Measurements from ENCODE around the gene ZNF334. TPM values are rescaled to one million over a fixed set of nuclear protein-coding genes. Genes with fewer than 3 reads are reported as not detected.
A peak's percentile ranks its signal among the peaks of the same experiment; 100 is the strongest.

Gene ZNF334
- total RNA-seq, 1 experiment from 2014 or later, result 18.7 TPM

DNA sequence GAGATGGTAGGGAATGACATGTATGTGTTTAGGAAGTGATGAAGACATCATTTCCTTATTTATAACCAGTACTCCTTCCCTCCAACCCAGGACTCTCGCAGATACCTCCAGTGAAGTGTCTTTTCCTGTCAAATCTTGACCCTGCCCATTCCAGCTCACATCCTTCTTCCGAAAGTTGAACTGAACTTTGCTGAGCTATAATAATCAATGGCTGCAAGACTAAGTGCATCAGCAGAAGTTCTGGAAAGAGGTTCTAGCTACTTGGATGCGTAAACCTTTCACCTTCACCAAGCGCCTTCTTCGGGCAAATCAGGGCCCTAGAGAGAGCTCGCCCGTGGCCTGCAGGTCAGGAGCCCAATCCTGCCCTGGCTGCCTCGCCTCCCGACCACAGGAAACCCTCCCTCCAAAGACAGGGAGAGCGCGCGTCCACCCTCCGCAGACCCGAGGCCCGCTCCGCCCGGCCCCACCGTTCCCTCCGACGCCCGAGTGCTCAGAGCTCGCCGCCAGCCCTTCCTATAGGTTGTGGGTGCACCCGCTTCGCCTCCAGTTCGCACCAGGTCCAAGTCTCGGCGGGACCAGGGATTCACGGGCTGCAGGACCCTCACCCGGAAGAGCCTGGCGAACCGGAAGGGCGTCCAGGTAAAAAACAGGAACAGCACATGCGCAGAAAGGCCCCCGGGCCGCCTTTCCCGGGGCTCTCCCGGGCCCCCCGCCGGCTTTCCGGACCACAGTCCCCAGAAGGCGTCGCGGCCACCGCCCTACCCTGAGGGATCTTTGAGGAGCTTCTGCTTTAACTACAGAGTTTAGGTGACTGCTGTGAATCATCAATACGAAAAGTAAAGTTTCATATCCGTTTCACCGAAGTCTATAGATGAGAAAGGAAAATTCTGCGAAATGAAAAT is at the start of gene ZNF334 (continued):
- TF ChIP-seq, protein P1, sequence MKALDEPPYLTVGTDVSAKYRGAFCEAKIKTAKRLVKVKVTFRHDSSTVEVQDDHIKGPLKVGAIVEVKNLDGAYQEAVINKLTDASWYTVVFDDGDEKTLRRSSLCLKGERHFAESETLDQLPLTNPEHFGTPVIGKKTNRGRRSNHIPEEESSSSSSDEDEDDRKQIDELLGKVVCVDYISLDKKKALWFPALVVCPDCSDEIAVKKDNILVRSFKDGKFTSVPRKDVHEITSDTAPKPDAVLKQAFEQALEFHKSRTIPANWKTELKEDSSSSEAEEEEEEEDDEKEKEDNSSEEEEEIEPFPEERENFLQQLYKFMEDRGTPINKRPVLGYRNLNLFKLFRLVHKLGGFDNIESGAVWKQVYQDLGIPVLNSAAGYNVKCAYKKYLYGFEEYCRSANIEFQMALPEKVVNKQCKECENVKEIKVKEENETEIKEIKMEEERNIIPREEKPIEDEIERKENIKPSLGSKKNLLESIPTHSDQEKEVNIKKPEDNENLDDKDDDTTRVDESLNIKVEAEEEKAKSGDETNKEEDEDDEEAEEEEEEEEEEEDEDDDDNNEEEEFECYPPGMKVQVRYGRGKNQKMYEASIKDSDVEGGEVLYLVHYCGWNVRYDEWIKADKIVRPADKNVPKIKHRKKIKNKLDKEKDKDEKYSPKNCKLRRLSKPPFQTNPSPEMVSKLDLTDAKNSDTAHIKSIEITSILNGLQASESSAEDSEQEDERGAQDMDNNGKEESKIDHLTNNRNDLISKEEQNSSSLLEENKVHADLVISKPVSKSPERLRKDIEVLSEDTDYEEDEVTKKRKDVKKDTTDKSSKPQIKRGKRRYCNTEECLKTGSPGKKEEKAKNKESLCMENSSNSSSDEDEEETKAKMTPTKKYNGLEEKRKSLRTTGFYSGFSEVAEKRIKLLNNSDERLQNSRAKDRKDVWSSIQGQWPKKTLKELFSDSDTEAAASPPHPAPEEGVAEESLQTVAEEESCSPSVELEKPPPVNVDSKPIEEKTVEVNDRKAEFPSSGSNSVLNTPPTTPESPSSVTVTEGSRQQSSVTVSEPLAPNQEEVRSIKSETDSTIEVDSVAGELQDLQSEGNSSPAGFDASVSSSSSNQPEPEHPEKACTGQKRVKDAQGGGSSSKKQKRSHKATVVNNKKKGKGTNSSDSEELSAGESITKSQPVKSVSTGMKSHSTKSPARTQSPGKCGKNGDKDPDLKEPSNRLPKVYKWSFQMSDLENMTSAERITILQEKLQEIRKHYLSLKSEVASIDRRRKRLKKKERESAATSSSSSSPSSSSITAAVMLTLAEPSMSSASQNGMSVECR (CRISPR knock-in tag; IDR thresholded peaks at IDR 0.05; ENCODE audit: borderline replicate concordance), result peak; percentile 84; the same call in 1 of the 2 replicates
- TF ChIP-seq ZBTB21 (CRISPR knock-in tag; IDR thresholded peaks at IDR 0.05; ENCODE audit: borderline replicate concordance), result no peak
- TF ChIP-seq, protein P2, sequence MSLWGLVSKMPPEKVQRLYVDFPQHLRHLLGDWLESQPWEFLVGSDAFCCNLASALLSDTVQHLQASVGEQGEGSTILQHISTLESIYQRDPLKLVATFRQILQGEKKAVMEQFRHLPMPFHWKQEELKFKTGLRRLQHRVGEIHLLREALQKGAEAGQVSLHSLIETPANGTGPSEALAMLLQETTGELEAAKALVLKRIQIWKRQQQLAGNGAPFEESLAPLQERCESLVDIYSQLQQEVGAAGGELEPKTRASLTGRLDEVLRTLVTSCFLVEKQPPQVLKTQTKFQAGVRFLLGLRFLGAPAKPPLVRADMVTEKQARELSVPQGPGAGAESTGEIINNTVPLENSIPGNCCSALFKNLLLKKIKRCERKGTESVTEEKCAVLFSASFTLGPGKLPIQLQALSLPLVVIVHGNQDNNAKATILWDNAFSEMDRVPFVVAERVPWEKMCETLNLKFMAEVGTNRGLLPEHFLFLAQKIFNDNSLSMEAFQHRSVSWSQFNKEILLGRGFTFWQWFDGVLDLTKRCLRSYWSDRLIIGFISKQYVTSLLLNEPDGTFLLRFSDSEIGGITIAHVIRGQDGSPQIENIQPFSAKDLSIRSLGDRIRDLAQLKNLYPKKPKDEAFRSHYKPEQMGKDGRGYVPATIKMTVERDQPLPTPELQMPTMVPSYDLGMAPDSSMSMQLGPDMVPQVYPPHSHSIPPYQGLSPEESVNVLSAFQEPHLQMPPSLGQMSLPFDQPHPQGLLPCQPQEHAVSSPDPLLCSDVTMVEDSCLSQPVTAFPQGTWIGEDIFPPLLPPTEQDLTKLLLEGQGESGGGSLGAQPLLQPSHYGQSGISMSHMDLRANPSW (CRISPR knock-in tag; conservative IDR thresholded peaks at IDR 0.05; ENCODE audit: low read depth), result 0 out of 2 replicates have a peak, but pooled peaks have one; percentile 22
- TF ChIP-seq GTF2I (CRISPR knock-in tag; conservative IDR thresholded peaks at IDR 0.05), result no peak
- peak; percentile 55; the same call in 1 of the 2 replicates for TF ChIP-seq CREM (CRISPR knock-in tag; IDR thresholded peaks at IDR 0.05)
- TF ChIP-seq, protein P3, sequence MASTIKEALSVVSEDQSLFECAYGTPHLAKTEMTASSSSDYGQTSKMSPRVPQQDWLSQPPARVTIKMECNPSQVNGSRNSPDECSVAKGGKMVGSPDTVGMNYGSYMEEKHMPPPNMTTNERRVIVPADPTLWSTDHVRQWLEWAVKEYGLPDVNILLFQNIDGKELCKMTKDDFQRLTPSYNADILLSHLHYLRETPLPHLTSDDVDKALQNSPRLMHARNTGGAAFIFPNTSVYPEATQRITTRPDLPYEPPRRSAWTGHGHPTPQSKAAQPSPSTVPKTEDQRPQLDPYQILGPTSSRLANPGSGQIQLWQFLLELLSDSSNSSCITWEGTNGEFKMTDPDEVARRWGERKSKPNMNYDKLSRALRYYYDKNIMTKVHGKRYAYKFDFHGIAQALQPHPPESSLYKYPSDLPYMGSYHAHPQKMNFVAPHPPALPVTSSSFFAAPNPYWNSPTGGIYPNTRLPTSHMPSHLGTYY (CRISPR knock-in tag; IDR thresholded peaks at IDR 0.05), result no peak
- TF ChIP-seq, protein P4, sequence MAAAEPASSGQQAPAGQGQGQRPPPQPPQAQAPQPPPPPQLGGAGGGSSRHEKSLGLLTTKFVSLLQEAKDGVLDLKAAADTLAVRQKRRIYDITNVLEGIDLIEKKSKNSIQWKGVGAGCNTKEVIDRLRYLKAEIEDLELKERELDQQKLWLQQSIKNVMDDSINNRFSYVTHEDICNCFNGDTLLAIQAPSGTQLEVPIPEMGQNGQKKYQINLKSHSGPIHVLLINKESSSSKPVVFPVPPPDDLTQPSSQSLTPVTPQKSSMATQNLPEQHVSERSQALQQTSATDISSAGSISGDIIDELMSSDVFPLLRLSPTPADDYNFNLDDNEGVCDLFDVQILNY (CRISPR knock-in tag; IDR thresholded peaks at IDR 0.05), result peak; percentile 64; the same call in 1 of the 2 replicates

DNA sequence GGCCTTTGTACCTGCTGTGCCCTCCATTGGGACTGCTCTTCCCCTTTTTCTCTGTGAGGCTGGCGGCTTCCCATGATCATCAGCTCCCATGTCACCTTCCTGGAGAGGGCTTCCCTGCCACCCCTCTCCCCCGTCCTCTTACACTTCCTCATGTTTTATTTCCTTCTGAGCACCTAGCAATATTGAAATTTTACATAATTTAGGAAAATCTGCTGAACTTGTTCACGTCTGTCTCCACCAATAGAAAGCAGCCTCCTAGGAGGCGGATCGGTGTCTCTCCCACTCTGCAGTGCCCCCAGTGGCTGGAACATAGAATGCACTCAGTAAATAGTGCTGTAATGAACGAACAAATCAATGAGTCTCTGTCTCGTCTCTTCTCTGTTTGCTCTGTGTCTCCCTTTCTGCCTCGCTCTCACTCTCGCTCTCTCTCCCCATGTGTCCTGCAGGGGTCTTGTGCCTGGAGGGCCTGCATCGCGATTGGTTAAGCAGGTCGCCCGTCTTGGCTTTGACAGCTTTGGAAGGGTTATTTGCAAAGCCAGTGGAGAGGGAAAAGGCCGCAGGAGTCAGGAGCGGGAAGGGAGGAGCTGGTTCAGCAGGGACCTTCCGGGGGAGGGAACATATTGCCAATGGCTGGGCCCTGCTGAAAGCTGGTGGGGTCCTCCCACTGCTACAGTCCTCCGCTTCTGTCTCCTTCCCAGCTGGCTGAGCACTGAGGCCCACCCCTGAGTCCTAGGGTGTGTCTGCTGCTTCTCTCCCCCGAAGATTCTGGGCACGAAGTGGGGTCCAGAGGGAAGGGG is 49.2 kb upstream of the ZNF334 start:
- peaks cover 11% of the 10 kb centered on the region for H3K4me1 Mint-ChIP-seq
- no peaks in the 10 kb centered on the region for H3K27me3 Mint-ChIP-seq (ENCODE audit: low read depth)
- H3K4me3 Mint-ChIP-seq, result no peak overlapping the region
- DNase-seq (ENCODE audit: low spot score) (peak; percentile 84), ATAC-seq (peak; percentile 85)
- no peaks in the 10 kb centered on the region for H3K36me3 Mint-ChIP-seq
- no peak overlapping the region for H3K27ac Mint-ChIP-seq
- no peaks in the 10 kb centered on the region for H3K9me3 Mint-ChIP-seq
- ChIA-PET POLR2A (no interaction called here), CTCF (interaction anchor here (0.5 to 2.6 kb wide), 43 partner anchors 8 to 478 kb away, joined by 3 to 38 read pairs (median 4); partner anchors contain the start of genes ELMO2, OCSTAMP, TP53RK and ZNF334)
- TF ChIP-seq, protein P4 (CRISPR knock-in tag; IDR thresholded peaks at IDR 0.05), result no peak
- TF ChIP-seq, protein P5, sequence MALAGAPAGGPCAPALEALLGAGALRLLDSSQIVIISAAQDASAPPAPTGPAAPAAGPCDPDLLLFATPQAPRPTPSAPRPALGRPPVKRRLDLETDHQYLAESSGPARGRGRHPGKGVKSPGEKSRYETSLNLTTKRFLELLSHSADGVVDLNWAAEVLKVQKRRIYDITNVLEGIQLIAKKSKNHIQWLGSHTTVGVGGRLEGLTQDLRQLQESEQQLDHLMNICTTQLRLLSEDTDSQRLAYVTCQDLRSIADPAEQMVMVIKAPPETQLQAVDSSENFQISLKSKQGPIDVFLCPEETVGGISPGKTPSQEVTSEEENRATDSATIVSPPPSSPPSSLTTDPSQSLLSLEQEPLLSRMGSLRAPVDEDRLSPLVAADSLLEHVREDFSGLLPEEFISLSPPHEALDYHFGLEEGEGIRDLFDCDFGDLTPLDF (CRISPR knock-in tag; IDR thresholded peaks at IDR 0.05), result no peak
- TF ChIP-seq, protein P6, sequence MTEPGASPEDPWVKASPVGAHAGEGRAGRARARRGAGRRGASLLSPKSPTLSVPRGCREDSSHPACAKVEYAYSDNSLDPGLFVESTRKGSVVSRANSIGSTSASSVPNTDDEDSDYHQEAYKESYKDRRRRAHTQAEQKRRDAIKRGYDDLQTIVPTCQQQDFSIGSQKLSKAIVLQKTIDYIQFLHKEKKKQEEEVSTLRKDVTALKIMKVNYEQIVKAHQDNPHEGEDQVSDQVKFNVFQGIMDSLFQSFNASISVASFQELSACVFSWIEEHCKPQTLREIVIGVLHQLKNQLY (CRISPR knock-in tag; IDR thresholded peaks at IDR 0.05), result no peak
- TF ChIP-seq FOXP1 (CRISPR knock-in tag; IDR thresholded peaks at IDR 0.05; ENCODE audit: borderline replicate concordance), result no peak
- 0 out of 2 replicates have a peak, but pooled peaks have one; percentile 40 for TF ChIP-seq GABPB1 (CRISPR knock-in tag; IDR thresholded peaks at IDR 0.05)
- no peak for TF ChIP-seq EMX1 (CRISPR knock-in tag; IDR thresholded peaks at IDR 0.05)
- TF ChIP-seq FOXJ3 (CRISPR knock-in tag; IDR thresholded peaks at IDR 0.05; ENCODE audit: borderline replicate concordance), result no peak
- 0 out of 2 replicates have a peak, but pooled peaks have one; percentile 27 for TF ChIP-seq NFYB (CRISPR knock-in tag; conservative IDR thresholded peaks at IDR 0.05; ENCODE audit: low read depth)
- TF ChIP-seq, protein P7, sequence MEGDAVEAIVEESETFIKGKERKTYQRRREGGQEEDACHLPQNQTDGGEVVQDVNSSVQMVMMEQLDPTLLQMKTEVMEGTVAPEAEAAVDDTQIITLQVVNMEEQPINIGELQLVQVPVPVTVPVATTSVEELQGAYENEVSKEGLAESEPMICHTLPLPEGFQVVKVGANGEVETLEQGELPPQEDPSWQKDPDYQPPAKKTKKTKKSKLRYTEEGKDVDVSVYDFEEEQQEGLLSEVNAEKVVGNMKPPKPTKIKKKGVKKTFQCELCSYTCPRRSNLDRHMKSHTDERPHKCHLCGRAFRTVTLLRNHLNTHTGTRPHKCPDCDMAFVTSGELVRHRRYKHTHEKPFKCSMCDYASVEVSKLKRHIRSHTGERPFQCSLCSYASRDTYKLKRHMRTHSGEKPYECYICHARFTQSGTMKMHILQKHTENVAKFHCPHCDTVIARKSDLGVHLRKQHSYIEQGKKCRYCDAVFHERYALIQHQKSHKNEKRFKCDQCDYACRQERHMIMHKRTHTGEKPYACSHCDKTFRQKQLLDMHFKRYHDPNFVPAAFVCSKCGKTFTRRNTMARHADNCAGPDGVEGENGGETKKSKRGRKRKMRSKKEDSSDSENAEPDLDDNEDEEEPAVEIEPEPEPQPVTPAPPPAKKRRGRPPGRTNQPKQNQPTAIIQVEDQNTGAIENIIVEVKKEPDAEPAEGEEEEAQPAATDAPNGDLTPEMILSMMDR (IDR thresholded peaks at IDR 0.05), result peak; percentile 84
- no peak for TF ChIP-seq OVOL2 (CRISPR knock-in tag; IDR thresholded peaks at IDR 0.05; ENCODE audit: borderline replicate concordance)
- TF ChIP-seq, protein P8, sequence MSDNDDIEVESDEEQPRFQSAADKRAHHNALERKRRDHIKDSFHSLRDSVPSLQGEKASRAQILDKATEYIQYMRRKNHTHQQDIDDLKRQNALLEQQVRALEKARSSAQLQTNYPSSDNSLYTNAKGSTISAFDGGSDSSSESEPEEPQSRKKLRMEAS (CRISPR knock-in tag; IDR thresholded peaks at IDR 0.05), result peak; percentile 45; the same call in 1 of the 2 replicates
